PC-3 (cell line): Measurements from ENCODE around the gene CDX2. TPM values are rescaled to one million over a fixed set of nuclear protein-coding genes. Genes with fewer than 3 reads are reported as not detected.

Experiments used
- ATAC-seq: fragments of 200-7000 bp; cut with Tn5 transposase; 2 replicates; pipeline ENCODE4 v1.9.1; 2020; ENCODE audit warnings: mild to moderate bottlenecking, moderate library complexity
- BruUV-seq: library from RNA; stranded (reverse); fragments of 400-500 nt; replicated peaks from 2 replicates; lab custom pipeline; 2021; lab: Mats Ljungman, UMichigan
- CTCF ChIA-PET: fragments of 300-600 bp; sonication (Branson Sonifier 250); formaldehyde crosslinking; loops from one replicate; lab custom pipeline; 2022; ENCODE audit warnings: antibody characterized with exemption; lab: Charles Lee
- POLR2A ChIA-PET: fragments of 300-600 bp; sonication (Branson Sonifier 250); formaldehyde crosslinking; loops from one replicate; lab custom pipeline; 2022; ENCODE audit warnings: antibody characterized with exemption; ENCODE audit not compliant: unreplicated experiment; lab: Charles Lee
- DNase-seq: peaks from one replicate; pipeline ENCODE4 v3.0.0-alpha.2; 2015
- H2AFZ ChIP-seq: fragments of 300-600 bp; sonication (generic); 2 replicates; pipeline ENCODE4 v1.6.0; 2016; ENCODE audit warnings: antibody characterized with exemption, low read length
- H3F3A ChIP-seq: fragments of 300-600 bp; sonication (generic); one replicate; pipeline ENCODE4 v1.6.0; 2017; ENCODE audit warnings: antibody characterized with exemption, low read length, control low read depth, mild to moderate bottlenecking; ENCODE audit not compliant: unreplicated experiment
- H3K27ac ChIP-seq: fragments of 300-600 bp; sonication (generic); 2 replicates; pipeline ENCODE4 v1.5.1; 2016; ENCODE audit warnings: mild to moderate bottlenecking, low read length
- H3K27me3 ChIP-seq: fragments of 300-600 bp; sonication (generic); 2 replicates; pipeline ENCODE4 v1.6.1; 2016; ENCODE audit warnings: low read length, mixed read lengths
- H3K36me3 ChIP-seq: fragments of 300-600 bp; sonication (generic); 2 replicates; pipeline ENCODE4 v1.6.1; 2016; ENCODE audit warnings: low read depth, mixed run types, low read length, mixed read lengths
- H3K4me1 ChIP-seq: fragments of 300-600 bp; sonication (generic); 2 replicates; pipeline ENCODE4 v1.5.1; 2016; ENCODE audit warnings: low read length; ENCODE audit not compliant: insufficient read depth
- H3K4me2 ChIP-seq: fragments of 300-600 bp; sonication (generic); 2 replicates; pipeline ENCODE4 v1.6.0; 2016; ENCODE audit warnings: low read length
- H3K4me3 ChIP-seq: fragments of 300-600 bp; sonication (generic); 2 replicates; pipeline ENCODE4 v1.5.1; 2016; ENCODE audit warnings: mild to moderate bottlenecking, low read length, mixed read lengths
- H3K79me2 ChIP-seq: fragments of 300-600 bp; sonication (generic); 2 replicates; pipeline ENCODE4 v1.6.1; 2017; ENCODE audit warnings: low read length, mixed read lengths
- H3K9ac ChIP-seq: fragments of 300-600 bp; sonication (generic); 2 replicates; pipeline ENCODE4 v1.6.0; 2016; ENCODE audit warnings: mild to moderate bottlenecking, low read length
- H3K9me2 ChIP-seq: fragments of 300-600 bp; sonication (generic); replicated peaks from 2 replicates; pipeline ENCODE4 v1.6.1; 2016; ENCODE audit warnings: mixed run types, low read length, mixed read lengths
- H3K9me3 ChIP-seq: fragments of 300-600 bp; sonication (generic); 2 replicates; pipeline ENCODE4 v1.6.1; 2016; ENCODE audit warnings: low read length, mixed read lengths
- H4K20me1 ChIP-seq: fragments of 300-600 bp; sonication (generic); 2 replicates; pipeline ENCODE4 v1.6.1; 2016; ENCODE audit warnings: low read length, mixed read lengths
- CTCF ChIP-seq: fragments of 300-600 bp; sonication (generic); conservative IDR thresholded peaks from 2 replicates; pipeline ENCODE4 v1.5.1; 2017; ENCODE audit warnings: antibody characterized with exemption, low read depth, mild to moderate bottlenecking, low read length
- EZH2 ChIP-seq: fragments of 300-600 bp; sonication (generic); IDR thresholded peaks from one replicate; pipeline ENCODE4 v1.6.1; 2017; ENCODE audit warnings: antibody characterized with exemption, mild to moderate bottlenecking, low read length; ENCODE audit not compliant: unreplicated experiment
- EZH2phosphoT487 ChIP-seq: fragments of 300-600 bp; sonication (generic); IDR thresholded peaks from 2 replicates; pipeline ENCODE4 v1.6.1; 2018; ENCODE audit warnings: mild to moderate bottlenecking, antibody characterized with exemption, low read length, borderline replicate concordance
- intact Hi-C: fragments of 100-400 bp; cut with micrococcal nuclease; formaldehyde crosslinking; loops from 2 replicates; pipeline ENCODE4 v1.9.0; 2023
- total RNA-seq: library from RNA; depleted of rRNA; stranded (reverse); fragments of >200 nt; gene quantifications from 2 replicates; pipeline ENCODE4 v1.2.3, GENCODE V29; 2014

The CDX2 gene
- total RNA-seq, 1 experiment from 2014 or later: 0.62 TPM

- no peak overlapping the region for H3K4me2 ChIP-seq
- no peaks in the 10 kb centered on the region for H3K9me2 ChIP-seq
- H3K27me3 ChIP-seq: peaks cover 30% of the 10 kb centered on the region
- no peak overlapping the region for H3K27ac ChIP-seq
- TF ChIP-seq EZH2phosphoT487: no peak
- TF ChIP-seq EZH2: no peak
- H3K36me3 ChIP-seq: no peaks in the 10 kb centered on the region
- CTCF ChIA-PET: no interaction called here
- H2AFZ ChIP-seq: no peak overlapping the region
- H3F3A ChIP-seq: no peaks in the 10 kb centered on the region
- H4K20me1 ChIP-seq: no peaks in the 10 kb centered on the region
- intact Hi-C loops: no loop called here
- H3K4me3 ChIP-seq: no peak overlapping the region
- H3K79me2 ChIP-seq: no peaks in the 10 kb centered on the region
- DNase-seq (no peak), ATAC-seq (no peak)
- H3K4me1 ChIP-seq: no peaks in the 10 kb centered on the region
- POLR2A ChIA-PET: no interaction called here
- H3K9me3 ChIP-seq: no peaks in the 10 kb centered on the region
- BruUV-seq: no TSS peak
- H3K9ac ChIP-seq: no peak overlapping the region
These were observed 8.6 kb upstream of the CDX2 start for GRCh38 chr13:27977476-27978300.

- Histone ChIP-seq H3K9me3 (no peaks in the 10 kb centered on the region), H3K27ac (no peak overlapping the region), H3F3A (no peaks in the 10 kb centered on the region), H3K9ac (no peak overlapping the region), H3K4me2 (no peak overlapping the region), H3K9me2 (no peaks in the 10 kb centered on the region), H3K4me3 (no peak overlapping the region), H4K20me1 (no peaks in the 10 kb centered on the region), H3K27me3 (peaks cover 27% of the 10 kb centered on the region), H3K79me2 (no peaks in the 10 kb centered on the region), H3K4me1 (no peaks in the 10 kb centered on the region), H3K36me3 (no peaks in the 10 kb centered on the region), H2AFZ (no peak overlapping the region)
- DNase-seq (no peak), ATAC-seq (no peak)
- no TSS peak for BruUV-seq
- TF ChIP-seq EZH2 (no peak), CTCF (no peak), EZH2phosphoT487 (no peak)
- intact Hi-C loops: no loop called here
- ChIA-PET POLR2A (no interaction called here), CTCF (no interaction called here)
These were observed 7.4 kb upstream of the CDX2 start for GRCh38 chr13:27976362-27977091.

- intact Hi-C loops: no loop called here
- H3K79me2 ChIP-seq: no peaks in the 10 kb centered on the region
- POLR2A ChIA-PET: no interaction called here
- H3F3A ChIP-seq: no peaks in the 10 kb centered on the region
- peaks cover 20% of the 10 kb centered on the region for H3K27me3 ChIP-seq
- H3K9me3 ChIP-seq: no peaks in the 10 kb centered on the region
- TF ChIP-seq CTCF (no peak), EZH2 (no peak), EZH2phosphoT487 (no peak)
- H4K20me1 ChIP-seq: no peaks in the 10 kb centered on the region
- no peak overlapping the region for H2AFZ ChIP-seq
- BruUV-seq: no TSS peak
- H3K36me3 ChIP-seq: no peaks in the 10 kb centered on the region
- no peak for ATAC-seq
- H3K9ac ChIP-seq: no peak overlapping the region
- no peak overlapping the region for H3K4me2 ChIP-seq
- no peak for DNase-seq
- H3K4me3 ChIP-seq: no peak overlapping the region
- H3K4me1 ChIP-seq: no peaks in the 10 kb centered on the region
- H3K9me2 ChIP-seq: no peaks in the 10 kb centered on the region
- no peak overlapping the region for H3K27ac ChIP-seq
- CTCF ChIA-PET: no interaction called here
These were observed 6.6 kb upstream of the CDX2 start for GRCh38 chr13:27975564-27976361.
